ENCODE data around the gene SCIMP.
"Not testable (repeated sequence)": the region's sequence is repeated elsewhere in the genome, so short reads cannot be mapped to it uniquely, and the experiment has no call there.

The SCIMP gene

GRCh38 chr17:5257124-5257523, 22.5 kb upstream of the SCIMP start:
- Histone ChIP-seq H3K9me3 (ENCODE audit: control insufficient read depth, insufficient read depth, low read depth, low read length) (no peaks in the 10 kb centered on the region), H3K27me3 (ENCODE audit: control insufficient read depth, insufficient read depth, low read length) (no peaks in the 10 kb centered on the region), H3K27ac (ENCODE audit: low read depth, low read length) (no peak overlapping the region), H3K36me3 (ENCODE audit: control insufficient read depth, insufficient read depth, low read length) (no peaks in the 10 kb centered on the region), H3K9ac (ENCODE audit: low read length) (no peak overlapping the region), H3K4me3 (ENCODE audit: low read depth, low read length) (no peak overlapping the region), H3K4me1 (ENCODE audit: control insufficient read depth, insufficient read depth, low read length) (peaks cover 6% of the 10 kb centered on the region)

GRCh38 chr17:5254903-5255521, 20.4 kb upstream of the SCIMP start:
- no peak overlapping the region for H3K27ac ChIP-seq (ENCODE audit: low read depth, low read length)
- H3K9me3 ChIP-seq (ENCODE audit: control insufficient read depth, insufficient read depth, low read depth, low read length) = no peaks in the 10 kb centered on the region

GRCh38 chr17:5254414-5254813, 19.8 kb upstream of the SCIMP start:
- H3K9me3 ChIP-seq (ENCODE audit: control insufficient read depth, insufficient read depth, low read depth, low read length) = no peaks in the 10 kb centered on the region
- H3K36me3 ChIP-seq (ENCODE audit: control insufficient read depth, insufficient read depth, low read length) = no peaks in the 10 kb centered on the region
- no peak overlapping the region for H3K27ac ChIP-seq (ENCODE audit: low read depth, low read length)
- peaks cover 6% of the 10 kb centered on the region for H3K4me1 ChIP-seq (ENCODE audit: control insufficient read depth, insufficient read depth, low read length)
- no peaks in the 10 kb centered on the region for H3K27me3 ChIP-seq (ENCODE audit: control insufficient read depth, insufficient read depth, low read length)
- H3K9ac ChIP-seq (ENCODE audit: low read length) = no peak overlapping the region
- H3K4me3 ChIP-seq (ENCODE audit: low read depth, low read length) = no peak overlapping the region

More at GRCh38 chr17:5254903-5255521, 20.4 kb upstream of the SCIMP start:
- H3K36me3 ChIP-seq (ENCODE audit: control insufficient read depth, insufficient read depth, low read length) = no peaks in the 10 kb centered on the region
- H3K27me3 ChIP-seq (ENCODE audit: control insufficient read depth, insufficient read depth, low read length) = no peaks in the 10 kb centered on the region
- H3K9ac ChIP-seq (ENCODE audit: low read length) = no peak overlapping the region
- H3K4me3 ChIP-seq (ENCODE audit: low read depth, low read length) = no peak overlapping the region
- peaks cover 6% of the 10 kb centered on the region for H3K4me1 ChIP-seq (ENCODE audit: control insufficient read depth, insufficient read depth, low read length)

GRCh38 chr17:5249615-5250014, 15.0 kb upstream of the SCIMP start:
- H3K27me3 ChIP-seq (ENCODE audit: control insufficient read depth, insufficient read depth, low read length) = no peaks in the 10 kb centered on the region
- no peak overlapping the region for H3K27ac ChIP-seq (ENCODE audit: low read depth, low read length)
- H3K4me1 ChIP-seq (ENCODE audit: control insufficient read depth, insufficient read depth, low read length) = no peaks in the 10 kb centered on the region
- H3K4me3 ChIP-seq (ENCODE audit: low read depth, low read length) = peak overlapping the region; percentile 19; the same call in 1 of the 2 replicates
- H3K9ac ChIP-seq (ENCODE audit: low read length) = no peak overlapping the region
- H3K36me3 ChIP-seq (ENCODE audit: control insufficient read depth, insufficient read depth, low read length) = no peaks in the 10 kb centered on the region
- H3K9me3 ChIP-seq (ENCODE audit: control insufficient read depth, insufficient read depth, low read depth, low read length) = no peaks in the 10 kb centered on the region

- no peaks in the 10 kb centered on the region for H3K36me3 ChIP-seq (ENCODE audit: control insufficient read depth, insufficient read depth, low read length)
- peak overlapping the region; percentile 63 for H3K9ac ChIP-seq (ENCODE audit: low read length)
- no peak overlapping the region; the same call in 1 of the 2 replicates for H3K4me3 ChIP-seq (ENCODE audit: low read depth, low read length)
- H3K27ac ChIP-seq (ENCODE audit: low read depth, low read length) = no peak overlapping the region; the same call in 1 of the 2 replicates
- H3K9me3 ChIP-seq (ENCODE audit: control insufficient read depth, insufficient read depth, low read depth, low read length) = no peaks in the 10 kb centered on the region
- H3K4me1 ChIP-seq (ENCODE audit: control insufficient read depth, insufficient read depth, low read length) = no peaks in the 10 kb centered on the region
- H3K27me3 ChIP-seq (ENCODE audit: control insufficient read depth, insufficient read depth, low read length) = no peaks in the 10 kb centered on the region
These were observed 14.3 kb upstream of the SCIMP start for GRCh38 chr17:5248821-5249479.

- no peaks in the 10 kb centered on the region for H3K4me1 ChIP-seq (ENCODE audit: control insufficient read depth, insufficient read depth, low read length)
- H3K9ac ChIP-seq (ENCODE audit: low read length) = no peak overlapping the region
- no peaks in the 10 kb centered on the region for H3K27me3 ChIP-seq (ENCODE audit: control insufficient read depth, insufficient read depth, low read length)
- no peaks in the 10 kb centered on the region for H3K36me3 ChIP-seq (ENCODE audit: control insufficient read depth, insufficient read depth, low read length)
- H3K27ac ChIP-seq (ENCODE audit: low read depth, low read length) = no peak overlapping the region
- no peak overlapping the region for H3K4me3 ChIP-seq (ENCODE audit: low read depth, low read length)
- no peaks in the 10 kb centered on the region for H3K9me3 ChIP-seq (ENCODE audit: control insufficient read depth, insufficient read depth, low read depth, low read length)
These were observed 13.0 kb upstream of the SCIMP start for GRCh38 chr17:5247621-5248020.

GRCh38 chr17:5241861-5242671, 7.4 kb upstream of the SCIMP start:
- no peaks in the 10 kb centered on the region for H3K36me3 ChIP-seq (ENCODE audit: control insufficient read depth, insufficient read depth, low read length)
- H3K9me3 ChIP-seq (ENCODE audit: control insufficient read depth, insufficient read depth, low read depth, low read length) = no peaks in the 10 kb centered on the region
- no peak overlapping the region for H3K27ac ChIP-seq (ENCODE audit: low read depth, low read length)
- no peaks in the 10 kb centered on the region for H3K4me1 ChIP-seq (ENCODE audit: control insufficient read depth, insufficient read depth, low read length)
- no peak overlapping the region for H3K9ac ChIP-seq (ENCODE audit: low read length)
- no peak overlapping the region for H3K4me3 ChIP-seq (ENCODE audit: low read depth, low read length)
- H3K27me3 ChIP-seq (ENCODE audit: control insufficient read depth, insufficient read depth, low read length) = no peaks in the 10 kb centered on the region; the same call in 1 of the 2 replicates

- H3K9ac ChIP-seq (ENCODE audit: low read length); H3K4me3 ChIP-seq (ENCODE audit: low read depth, low read length); H3K27me3 ChIP-seq (ENCODE audit: control insufficient read depth, insufficient read depth, low read length); H3K27ac ChIP-seq (ENCODE audit: low read depth, low read length); H3K4me1 ChIP-seq (ENCODE audit: control insufficient read depth, insufficient read depth, low read length); H3K9me3 ChIP-seq (ENCODE audit: control insufficient read depth, insufficient read depth, low read depth, low read length); H3K36me3 ChIP-seq (ENCODE audit: control insufficient read depth, insufficient read depth, low read length): not testable (repeated sequence)
These were observed 5.1 kb upstream of the SCIMP start for GRCh38 chr17:5239769-5240168.

- Histone ChIP-seq H3K36me3 (ENCODE audit: control insufficient read depth, insufficient read depth, low read length) (no peaks in the 10 kb centered on the region), H3K27me3 (ENCODE audit: control insufficient read depth, insufficient read depth, low read length) (no peaks in the 10 kb centered on the region; the same call in 1 of the 2 replicates), H3K27ac (ENCODE audit: low read depth, low read length) (no peak overlapping the region), H3K9ac (ENCODE audit: low read length) (no peak overlapping the region), H3K4me1 (ENCODE audit: control insufficient read depth, insufficient read depth, low read length) (no peaks in the 10 kb centered on the region), H3K9me3 (ENCODE audit: control insufficient read depth, insufficient read depth, low read depth, low read length) (no peaks in the 10 kb centered on the region), H3K4me3 (ENCODE audit: low read depth, low read length) (no peak overlapping the region)
These were observed 3.7 kb upstream of the SCIMP start for GRCh38 chr17:5238333-5238732.

GRCh38 chr17:5237541-5238016, 2.9 kb upstream of the SCIMP start:
- Histone ChIP-seq H3K4me1 (ENCODE audit: control insufficient read depth, insufficient read depth, low read length) (no peaks in the 10 kb centered on the region), H3K9me3 (ENCODE audit: control insufficient read depth, insufficient read depth, low read depth, low read length) (no peaks in the 10 kb centered on the region), H3K27me3 (ENCODE audit: control insufficient read depth, insufficient read depth, low read length) (no peaks in the 10 kb centered on the region; the same call in 1 of the 2 replicates), H3K4me3 (ENCODE audit: low read depth, low read length) (no peak overlapping the region), H3K36me3 (ENCODE audit: control insufficient read depth, insufficient read depth, low read length) (no peaks in the 10 kb centered on the region), H3K27ac (ENCODE audit: low read depth, low read length) (no peak overlapping the region), H3K9ac (ENCODE audit: low read length) (no peak overlapping the region)
